ENCODE data around the gene PLEK.
"Not testable (repeated sequence)": the region's sequence is repeated elsewhere in the genome, so short reads cannot be mapped to it uniquely, and the experiment has no call there.

The PLEK gene

GRCh38 chr2:68397704-68398263 lies 32.7 kb downstream of the PLEK start:
- not testable (repeated sequence) for H3K27me3 ChIP-seq (ENCODE audit: control insufficient read depth in 1 of 2, insufficient read depth in 2 of 2, low read length in 2 of 2); H3K9me3 ChIP-seq (ENCODE audit: control insufficient read depth in 2 of 2, low read length in 2 of 2); H3K9ac ChIP-seq (ENCODE audit: low read length in 2 of 2); H3K27ac ChIP-seq (ENCODE audit: low read length); H3K4me1 ChIP-seq (ENCODE audit: control insufficient read depth, insufficient read depth, low read length); H3K4me3 ChIP-seq (ENCODE audit: low read length in 2 of 2); H3K36me3 ChIP-seq (ENCODE audit: control insufficient read depth in 2 of 2, insufficient read depth in 2 of 2, low read length in 2 of 2)

DNA sequence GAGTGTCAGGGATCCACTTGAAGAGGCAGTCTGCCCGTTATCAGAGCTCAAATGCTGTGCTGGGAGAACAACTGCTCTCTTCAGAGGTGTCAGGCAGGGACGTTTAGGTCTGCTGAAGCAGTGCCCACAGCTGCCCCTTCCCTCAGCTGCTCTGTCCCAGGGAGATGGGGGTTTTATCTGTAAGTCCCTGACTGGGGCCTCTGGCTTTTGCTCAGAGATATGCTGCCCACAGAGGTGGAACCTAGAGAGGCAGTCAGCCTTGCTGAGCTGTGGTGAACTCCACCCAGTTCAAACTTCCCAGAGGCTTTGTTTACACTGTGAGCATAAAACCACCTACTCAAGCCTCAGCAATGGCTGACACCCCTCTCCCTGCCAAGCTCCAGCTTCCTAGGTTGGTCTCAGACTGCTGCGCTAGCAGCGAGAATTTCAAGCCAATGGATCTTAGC lies 38.1 kb downstream of the PLEK start:
- Histone ChIP-seq H3K27ac (ENCODE audit: low read length) (no peak overlapping the region), H3K4me1 (ENCODE audit: control insufficient read depth, insufficient read depth, low read length) (no peaks in the 10 kb centered on the region), H3K36me3 (ENCODE audit: control insufficient read depth in 2 of 2, insufficient read depth in 2 of 2, low read length in 2 of 2) (no peaks in the 10 kb centered on the region), H3K27me3 (ENCODE audit: control insufficient read depth in 1 of 2, insufficient read depth in 2 of 2, low read length in 2 of 2) (no peaks in the 10 kb centered on the region), H3K9ac (ENCODE audit: low read length in 2 of 2) (no peak overlapping the region), H3K9me3 (ENCODE audit: control insufficient read depth in 2 of 2, low read length in 2 of 2) (no peaks in the 10 kb centered on the region), H3K4me3 (ENCODE audit: low read length in 2 of 2) (no peak overlapping the region)

- Histone ChIP-seq H3K9me3 (ENCODE audit: control insufficient read depth in 2 of 2, low read length in 2 of 2) (no peaks in the 10 kb centered on the region), H3K9ac (ENCODE audit: low read length in 2 of 2) (no peak overlapping the region), H3K27ac (ENCODE audit: low read length) (no peak overlapping the region), H3K36me3 (ENCODE audit: control insufficient read depth in 2 of 2, insufficient read depth in 2 of 2, low read length in 2 of 2) (no peaks in the 10 kb centered on the region), H3K4me3 (ENCODE audit: low read length in 2 of 2) (no peak overlapping the region), H3K4me1 (ENCODE audit: control insufficient read depth, insufficient read depth, low read length) (no peaks in the 10 kb centered on the region), H3K27me3 (ENCODE audit: control insufficient read depth in 1 of 2, insufficient read depth in 2 of 2, low read length in 2 of 2) (no peaks in the 10 kb centered on the region)
These were observed 39.1 kb downstream of the PLEK start for GRCh38 chr2:68404164-68404563.

GRCh38 chr2:68404893-68405799 lies 40.1 kb downstream of the PLEK start:
- Histone ChIP-seq H3K9ac (ENCODE audit: low read length in 2 of 2) (no peak overlapping the region), H3K4me3 (ENCODE audit: low read length in 2 of 2) (no peak overlapping the region), H3K4me1 (ENCODE audit: control insufficient read depth, insufficient read depth, low read length) (no peaks in the 10 kb centered on the region), H3K27ac (ENCODE audit: low read length) (no peak overlapping the region), H3K9me3 (ENCODE audit: control insufficient read depth in 2 of 2, low read length in 2 of 2) (no peaks in the 10 kb centered on the region), H3K36me3 (ENCODE audit: control insufficient read depth in 2 of 2, insufficient read depth in 2 of 2, low read length in 2 of 2) (no peaks in the 10 kb centered on the region), H3K27me3 (ENCODE audit: control insufficient read depth in 1 of 2, insufficient read depth in 2 of 2, low read length in 2 of 2) (no peaks in the 10 kb centered on the region)

GRCh38 chr2:68411397-68412126 lies 46.5 kb downstream of the PLEK start:
- H3K4me1 ChIP-seq (ENCODE audit: control insufficient read depth, insufficient read depth, low read length), result no peaks in the 10 kb centered on the region
- H3K9ac ChIP-seq (ENCODE audit: low read length in 2 of 2), result no peak overlapping the region
- H3K9me3 ChIP-seq (ENCODE audit: control insufficient read depth in 2 of 2, low read length in 2 of 2), result no peaks in the 10 kb centered on the region
- no peaks in the 10 kb centered on the region for H3K36me3 ChIP-seq (ENCODE audit: control insufficient read depth in 2 of 2, insufficient read depth in 2 of 2, low read length in 2 of 2)
- no peak overlapping the region for H3K4me3 ChIP-seq (ENCODE audit: low read length in 2 of 2)
- no peak overlapping the region for H3K27ac ChIP-seq (ENCODE audit: low read length)
- no peaks in the 10 kb centered on the region for H3K27me3 ChIP-seq (ENCODE audit: control insufficient read depth in 1 of 2, insufficient read depth in 2 of 2, low read length in 2 of 2)

GRCh38 chr2:68412127-68412819 lies 47.2 kb downstream of the PLEK start:
- Histone ChIP-seq H3K36me3 (ENCODE audit: control insufficient read depth in 2 of 2, insufficient read depth in 2 of 2, low read length in 2 of 2) (no peaks in the 10 kb centered on the region), H3K9ac (ENCODE audit: low read length in 2 of 2) (no peak overlapping the region), H3K4me3 (ENCODE audit: low read length in 2 of 2) (no peak overlapping the region), H3K9me3 (ENCODE audit: control insufficient read depth in 2 of 2, low read length in 2 of 2) (no peaks in the 10 kb centered on the region), H3K4me1 (ENCODE audit: control insufficient read depth, insufficient read depth, low read length) (no peaks in the 10 kb centered on the region), H3K27me3 (ENCODE audit: control insufficient read depth in 1 of 2, insufficient read depth in 2 of 2, low read length in 2 of 2) (no peaks in the 10 kb centered on the region), H3K27ac (ENCODE audit: low read length) (no peak overlapping the region)

DNA sequence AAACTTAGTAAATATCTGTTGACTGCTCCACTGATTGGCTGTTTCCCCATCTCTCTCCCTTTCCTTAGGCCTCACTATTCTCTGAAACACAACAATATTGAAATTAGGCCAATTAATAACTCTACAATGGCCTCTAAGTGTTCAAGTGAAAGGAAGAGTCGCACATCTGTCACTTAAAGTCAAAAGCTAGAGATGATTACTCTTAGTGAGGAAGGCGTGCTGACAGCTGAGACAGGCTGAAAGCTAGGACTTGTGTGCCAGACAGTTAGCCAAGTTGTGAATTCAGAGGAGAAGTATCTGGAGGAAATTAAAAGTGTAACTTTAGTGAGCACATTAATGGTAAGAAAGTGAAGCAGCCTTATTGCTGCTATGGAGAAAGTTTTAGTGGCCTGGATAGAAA lies 48.4 kb downstream of the PLEK start:
- Histone ChIP-seq H3K27ac (ENCODE audit: low read length) (no peak overlapping the region), H3K36me3 (ENCODE audit: control insufficient read depth in 2 of 2, insufficient read depth in 2 of 2, low read length in 2 of 2) (no peaks in the 10 kb centered on the region), H3K27me3 (ENCODE audit: control insufficient read depth in 1 of 2, insufficient read depth in 2 of 2, low read length in 2 of 2) (no peaks in the 10 kb centered on the region), H3K9ac (ENCODE audit: low read length in 2 of 2) (no peak overlapping the region), H3K4me3 (ENCODE audit: low read length in 2 of 2) (no peak overlapping the region), H3K9me3 (ENCODE audit: control insufficient read depth in 2 of 2, low read length in 2 of 2) (no peaks in the 10 kb centered on the region), H3K4me1 (ENCODE audit: control insufficient read depth, insufficient read depth, low read length) (no peaks in the 10 kb centered on the region)

- H3K4me1 ChIP-seq (ENCODE audit: control insufficient read depth, insufficient read depth, low read length), result no peaks in the 10 kb centered on the region
- no peaks in the 10 kb centered on the region for H3K36me3 ChIP-seq (ENCODE audit: control insufficient read depth in 2 of 2, insufficient read depth in 2 of 2, low read length in 2 of 2)
- H3K9me3 ChIP-seq (ENCODE audit: control insufficient read depth in 2 of 2, low read length in 2 of 2), result no peaks in the 10 kb centered on the region
- H3K4me3 ChIP-seq (ENCODE audit: low read length in 2 of 2), result no peak overlapping the region
- no peak overlapping the region for H3K27ac ChIP-seq (ENCODE audit: low read length)
- no peaks in the 10 kb centered on the region for H3K27me3 ChIP-seq (ENCODE audit: control insufficient read depth in 1 of 2, insufficient read depth in 2 of 2, low read length in 2 of 2)
- no peak overlapping the region for H3K9ac ChIP-seq (ENCODE audit: low read length in 2 of 2)
These were observed 49.4 kb downstream of the PLEK start for GRCh38 chr2:68414452-68414851.

- no peak overlapping the region for H3K4me3 ChIP-seq (ENCODE audit: low read length in 2 of 2)
- no peaks in the 10 kb centered on the region for H3K36me3 ChIP-seq (ENCODE audit: control insufficient read depth in 2 of 2, insufficient read depth in 2 of 2, low read length in 2 of 2)
- H3K27me3 ChIP-seq (ENCODE audit: control insufficient read depth in 1 of 2, insufficient read depth in 2 of 2, low read length in 2 of 2), result no peaks in the 10 kb centered on the region
- no peaks in the 10 kb centered on the region for H3K9me3 ChIP-seq (ENCODE audit: control insufficient read depth in 2 of 2, low read length in 2 of 2)
- no peak overlapping the region for H3K27ac ChIP-seq (ENCODE audit: low read length)
- no peak overlapping the region for H3K9ac ChIP-seq (ENCODE audit: low read length in 2 of 2)
- H3K4me1 ChIP-seq (ENCODE audit: control insufficient read depth, insufficient read depth, low read length), result no peaks in the 10 kb centered on the region
These were observed 49.8 kb downstream of the PLEK start for GRCh38 chr2:68414876-68415275.

GRCh38 chr2:68415521-68415920 lies 50.4 kb downstream of the PLEK start:
- H3K9ac ChIP-seq (ENCODE audit: low read length in 2 of 2), result no peak overlapping the region
- H3K4me3 ChIP-seq (ENCODE audit: low read length in 2 of 2), result no peak overlapping the region
- no peaks in the 10 kb centered on the region for H3K36me3 ChIP-seq (ENCODE audit: control insufficient read depth in 2 of 2, insufficient read depth in 2 of 2, low read length in 2 of 2)
- H3K27ac ChIP-seq (ENCODE audit: low read length), result no peak overlapping the region
- no peaks in the 10 kb centered on the region for H3K4me1 ChIP-seq (ENCODE audit: control insufficient read depth, insufficient read depth, low read length)
- no peaks in the 10 kb centered on the region for H3K27me3 ChIP-seq (ENCODE audit: control insufficient read depth in 1 of 2, insufficient read depth in 2 of 2, low read length in 2 of 2)
- H3K9me3 ChIP-seq (ENCODE audit: control insufficient read depth in 2 of 2, low read length in 2 of 2), result no peaks in the 10 kb centered on the region

Data from stomach smooth muscle (tissue), 2 donors.